Skeletal muscle satellite cell (primary cell): ENCODE measurements around the gene KRTAP4-16.
"Not testable (repeated sequence)": the region's sequence is repeated elsewhere in the genome, so short reads cannot be mapped to it uniquely, and the experiment has no call there.

Source experiments
- H3K27me3 ChIP-seq: 2 replicates; pipeline ENCODE4 v1.7.0; 2013; ENCODE audit warnings: low read length; ENCODE audit not compliant: control insufficient read depth, insufficient read depth
- H3K36me3 ChIP-seq: 2 replicates; pipeline ENCODE4 v1.7.0; 2013; ENCODE audit warnings: mild to moderate bottlenecking, control low read depth, low read length; ENCODE audit not compliant: insufficient read depth
- H3K4me1 ChIP-seq: 2 replicates; pipeline ENCODE4 v1.7.0; 2013; ENCODE audit warnings: low read length; ENCODE audit not compliant: control insufficient read depth, insufficient read depth
- H3K4me2 ChIP-seq: 2 replicates; pipeline ENCODE4 v1.7.0; 2013; ENCODE audit warnings: mild to moderate bottlenecking, low read length
- H3K4me3 ChIP-seq: 2 replicates; pipeline ENCODE4 v1.7.0; 2013; ENCODE audit warnings: low read length
- H3K9ac ChIP-seq: 2 replicates; pipeline ENCODE4 v1.7.0; 2013; ENCODE audit warnings: mild to moderate bottlenecking, low read depth, low read length, moderate library complexity
- H3K9me3 ChIP-seq: replicated peaks from 2 replicates; pipeline ENCODE4 v1.7.0; 2013; ENCODE audit warnings: mild to moderate bottlenecking, control low read depth, low read length

Gene KRTAP4-16

GRCh38 chr17:41088760-41089352 lies 13.2 kb downstream of the KRTAP4-16 start:
- H3K36me3 ChIP-seq, H3K27me3 ChIP-seq, H3K9ac ChIP-seq, H3K4me2 ChIP-seq, H3K9me3 ChIP-seq, H3K4me1 ChIP-seq, H3K4me3 ChIP-seq: not testable (repeated sequence)

GRCh38 chr17:41084100-41084856 lies 17.7 kb downstream of the KRTAP4-16 start, which contains the start of gene KRTAP4-7:
TSS of gene KRTAP4-7 (plus strand) at chr17:41084150. CDS start at chr17:41084207, 57 bp downstream.
- peaks cover 20% of the 10 kb centered on the region for H3K4me1 ChIP-seq
- H3K9ac ChIP-seq, H3K4me3 ChIP-seq, H3K36me3 ChIP-seq, H3K27me3 ChIP-seq, H3K9me3 ChIP-seq: not testable (repeated sequence)
- H3K4me2 ChIP-seq = peak within 1 kb of the TSS; percentile 21

GRCh38 chr17:41083427-41083826 lies 18.6 kb downstream of the KRTAP4-16 start:
- H3K4me2 ChIP-seq = peak overlapping the region; percentile 17
- H3K36me3 ChIP-seq, H3K9me3 ChIP-seq, H3K9ac ChIP-seq, H3K4me3 ChIP-seq, H3K27me3 ChIP-seq: not testable (repeated sequence)
- H3K4me1 ChIP-seq = peaks cover 20% of the 10 kb centered on the region

GRCh38 chr17:41082626-41083025 lies 19.4 kb downstream of the KRTAP4-16 start:
- Histone ChIP-seq H3K36me3 (no peaks in the 10 kb centered on the region), H3K9me3 (no peaks in the 10 kb centered on the region), H3K27me3 (no peaks in the 10 kb centered on the region), H3K4me1 (peaks cover 20% of the 10 kb centered on the region), H3K4me2 (no peak overlapping the region), H3K4me3 (no peak overlapping the region), H3K9ac (no peak overlapping the region)

GRCh38 chr17:41076788-41077187 lies 25.2 kb downstream of the KRTAP4-16 start:
- Histone ChIP-seq H3K4me1 (peaks cover under 1% of the 10 kb centered on the region), H3K9ac (no peak overlapping the region), H3K4me3 (no peak overlapping the region), H3K36me3 (no peaks in the 10 kb centered on the region), H3K4me2 (no peak overlapping the region), H3K27me3 (no peaks in the 10 kb centered on the region), H3K9me3 (no peaks in the 10 kb centered on the region)

GRCh38 chr17:41073676-41074075 lies 28.3 kb downstream of the KRTAP4-16 start:
- no peak overlapping the region for H3K4me2 ChIP-seq
- H3K27me3 ChIP-seq = no peaks in the 10 kb centered on the region
- H3K4me1 ChIP-seq = peaks cover 4% of the 10 kb centered on the region
- no peaks in the 10 kb centered on the region for H3K9me3 ChIP-seq
- no peaks in the 10 kb centered on the region for H3K36me3 ChIP-seq
- H3K4me3 ChIP-seq = no peak overlapping the region
- H3K9ac ChIP-seq = no peak overlapping the region

GRCh38 chr17:41071606-41072360 lies 30.2 kb downstream of the KRTAP4-16 start:
- Histone ChIP-seq H3K36me3 (no peaks in the 10 kb centered on the region), H3K9ac (no peak overlapping the region), H3K9me3 (no peaks in the 10 kb centered on the region), H3K27me3 (no peaks in the 10 kb centered on the region), H3K4me3 (no peak overlapping the region), H3K4me2 (no peak overlapping the region), H3K4me1 (peaks cover 5% of the 10 kb centered on the region)

GRCh38 chr17:41069031-41069430 lies 33.0 kb downstream of the KRTAP4-16 start:
- H3K4me3 ChIP-seq = no peak overlapping the region

GRCh38 chr17:41067281-41067680 lies 34.7 kb downstream of the KRTAP4-16 start:
- H3K9me3 ChIP-seq = no peaks in the 10 kb centered on the region
- H3K27me3 ChIP-seq = no peaks in the 10 kb centered on the region
- peaks cover 29% of the 10 kb centered on the region for H3K4me1 ChIP-seq
- H3K4me3 ChIP-seq = no peak overlapping the region
- no peak overlapping the region for H3K4me2 ChIP-seq
- H3K9ac ChIP-seq = no peak overlapping the region
- H3K36me3 ChIP-seq = no peaks in the 10 kb centered on the region

More at GRCh38 chr17:41069031-41069430, 33.0 kb downstream of the KRTAP4-16 start:
- no peaks in the 10 kb centered on the region for H3K9me3 ChIP-seq
- H3K27me3 ChIP-seq = no peaks in the 10 kb centered on the region
- no peak overlapping the region for H3K4me2 ChIP-seq
- no peak overlapping the region for H3K9ac ChIP-seq
- no peaks in the 10 kb centered on the region for H3K36me3 ChIP-seq
- H3K4me1 ChIP-seq = peaks cover 15% of the 10 kb centered on the region

- Histone ChIP-seq H3K36me3 (no peaks in the 10 kb centered on the region), H3K4me3 (no peak within 1 kb of the TSS), H3K9ac (no peak within 1 kb of the TSS), H3K4me1 (peaks cover 35% of the 10 kb centered on the region), H3K27me3 (no peaks in the 10 kb centered on the region), H3K9me3 (no peaks in the 10 kb centered on the region), H3K4me2 (no peak within 1 kb of the TSS)
Observed at GRCh38 chr17:41065829-41066624, 36.0 kb downstream of the KRTAP4-16 start, which contains the start of gene KRTAP2-4. TSS of gene KRTAP2-4 (minus strand) at chr17:41065879. CDS start at chr17:41065845, 34 bp downstream.
